ENCODE results near the gene SGTB. TPM values are rescaled to one million over a fixed set of nuclear protein-coding genes. Genes with fewer than 3 reads are reported as not detected.

SGTB gene
- total and polyA plus RNA-seq, 7 experiments from 2014 or later = 12.8 to 59.5 (median 41.6) TPM

DNA sequence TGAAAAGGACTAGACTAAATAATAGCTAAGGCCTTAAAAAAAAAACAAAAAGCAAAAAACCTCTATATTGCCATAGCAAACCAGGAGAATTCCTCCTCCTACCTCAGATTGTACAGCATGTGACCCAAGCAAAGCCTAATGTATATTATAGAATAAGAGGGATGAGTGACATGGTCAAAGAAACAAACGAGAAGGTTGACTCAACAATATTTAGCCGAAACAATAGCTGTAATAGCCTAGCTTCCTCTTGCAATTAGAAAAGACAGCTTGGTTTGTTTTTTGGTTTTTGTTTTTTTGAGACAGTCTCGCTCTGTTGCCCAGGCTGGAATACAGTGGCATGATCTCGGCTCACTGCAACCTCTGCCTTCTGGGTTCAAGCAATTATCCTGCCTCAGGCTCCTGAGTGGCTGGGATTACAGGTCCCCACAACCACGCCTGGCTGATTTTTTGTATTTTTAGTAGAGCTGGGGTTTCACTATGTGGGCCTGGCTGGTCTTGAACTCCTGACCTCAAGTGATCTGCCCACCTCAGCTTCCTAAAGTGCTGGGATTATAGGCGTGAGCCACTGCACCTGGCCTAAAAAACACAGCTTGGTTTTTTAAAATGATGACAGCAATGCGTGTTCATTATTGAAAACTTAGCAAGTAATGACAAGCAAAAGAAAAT, 5.7 kb upstream of the SGTB start:
- H3K27me3 ChIP-seq (ENCODE audit: control insufficient read depth in 2 of 2, insufficient read depth in 2 of 2, low read length in 2 of 2) = no peaks in the 10 kb centered on the region
- intact Hi-C loops (cut with micrococcal nuclease) = loop anchor here (10.0 kb wide), 2 partner anchors 1277 to 1477 kb away; no protein-coding TSS in a partner anchor
- H3K27ac ChIP-seq (ENCODE audit: low read depth, low read length) = no peak overlapping the region
- H3K9me3 ChIP-seq (ENCODE audit: control insufficient read depth in 2 of 3, low read length in 3 of 3) = no peaks in the 10 kb centered on the region
- ATAC-seq (no peak), DNase-seq (no peak)
- Mint-ChIP-seq H3K27ac (no peak overlapping the region), H3K36me3 (peaks cover 0 to 3% (median 0%) of the 10 kb centered on the region in 5 donors), H3K9me3 (peaks cover 0 to 3% (median 0%) of the 10 kb centered on the region in 11 donors), H3K27me3 (no peaks in the 10 kb centered on the region), H3K4me3 (no peak overlapping the region), H3K4me1 (peaks cover 7 to 21% (median 9%) of the 10 kb centered on the region in 7 donors)
- H3K4me1 ChIP-seq (ENCODE audit: control insufficient read depth in 2 of 2, insufficient read depth in 2 of 2, low read length in 2 of 2) = no peaks in the 10 kb centered on the region
- ChIA-PET CTCF (no interaction called here), POLR2A (interaction anchor here (0.7 to 1.3 kb wide), 3 partner anchors 8 to 416 kb away, joined by 3 to 5 read pairs (median 4); no protein-coding TSS in a partner anchor)
- H3K36me3 ChIP-seq (ENCODE audit: control insufficient read depth in 2 of 3, insufficient read depth in 3 of 3, low read length in 3 of 3) = no peaks in the 10 kb centered on the region
- no peak overlapping the region for H3K4me3 ChIP-seq (ENCODE audit: low read length)

DNA sequence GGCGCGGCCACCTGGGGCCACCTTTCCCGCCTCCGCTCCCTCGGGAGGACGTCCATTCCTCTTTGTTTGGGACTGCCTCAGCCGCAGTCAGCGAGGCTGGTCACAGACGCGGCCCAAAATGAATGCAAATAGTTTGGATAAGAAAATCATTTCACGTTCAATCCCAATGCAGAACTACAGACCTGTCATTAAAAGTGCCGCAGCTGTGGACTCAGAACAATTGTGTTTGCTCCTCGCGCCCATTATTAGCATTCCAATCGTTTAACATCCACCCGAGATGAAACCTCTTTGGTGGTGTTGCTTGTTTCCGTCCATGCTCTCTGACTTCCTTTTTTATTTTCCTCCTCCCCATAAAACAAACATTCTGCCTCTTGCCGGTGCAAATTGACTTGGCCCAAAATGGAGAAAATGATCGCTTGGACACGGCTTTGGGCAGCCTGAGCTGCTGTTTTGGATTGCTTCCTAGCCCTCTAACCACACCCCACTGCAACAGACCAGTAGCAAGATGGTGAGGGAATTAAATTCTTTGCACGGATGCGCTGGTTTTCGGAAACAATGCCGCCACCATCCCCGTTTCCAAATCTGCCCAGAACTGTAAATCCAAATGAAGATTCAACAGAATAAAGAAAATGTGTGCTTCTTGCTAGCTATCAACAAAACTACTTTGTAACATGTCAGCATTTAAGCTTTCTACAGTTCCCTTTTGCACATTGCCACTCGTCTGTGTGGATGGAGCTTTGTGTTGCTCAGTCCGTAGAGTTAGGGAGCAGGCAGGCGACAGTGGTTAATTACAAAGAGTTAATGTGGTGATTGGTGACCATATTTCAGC, 880 bp upstream of the SGTB start:
- Histone ChIP-seq H3K4me1 (ENCODE audit: control insufficient read depth in 2 of 2, insufficient read depth in 2 of 2, low read length in 2 of 2) (peaks cover 14 to 27% of the 10 kb centered on the region in 2 donors), H3K27ac (ENCODE audit: low read depth, low read length) (peak overlapping the region; percentile 97), H3K9me3 (ENCODE audit: control insufficient read depth in 2 of 3, low read length in 3 of 3) (no peaks in the 10 kb centered on the region), H3K36me3 (ENCODE audit: control insufficient read depth in 2 of 3, insufficient read depth in 3 of 3, low read length in 3 of 3) (peaks cover 0 to 11% (median 0%) of the 10 kb centered on the region in 3 experiments), H3K27me3 (ENCODE audit: control insufficient read depth in 2 of 2, insufficient read depth in 2 of 2, low read length in 2 of 2) (no peaks in the 10 kb centered on the region), H3K4me3 (ENCODE audit: low read length) (peak overlapping the region; percentile 75)
- Mint-ChIP-seq H3K36me3 (peaks cover 0 to 8% (median 0%) of the 10 kb centered on the region in 5 donors), H3K4me1 (peaks cover 9 to 36% (median 15%) of the 10 kb centered on the region in 7 donors), H3K9me3 (no peaks in the 10 kb centered on the region), H3K27ac (peak overlapping the region; percentile 74 to 91 (median 86)), H3K27me3 (no peaks in the 10 kb centered on the region), H3K4me3 (peak overlapping the region in 6 of 10 donors; percentile 85 to 94 (median 90))
- no peak for ATAC-seq
- intact Hi-C loops (cut with micrococcal nuclease) = loop anchor here (1.0 to 10.0 kb wide), 12 partner anchors 39 to 1482 kb away; partner anchors contain the start of genes TRIM23 (in 2 of the 2), ADAMTS6 (in 1 of the 2), CENPK (in 1 of the 2) and CWC27 (in 1 of the 2)
- DNase-seq = peak in 2 of 9 donors; percentile 5 to 13
- CTCF ChIA-PET = no interaction called here
- POLR2A ChIA-PET = interaction anchor here (0.6 to 4.2 kb wide), 10 partner anchors 11 to 421 kb away, joined by 3 to 40 read pairs (median 6); partner anchors contain the start of genes CENPK, ERBIN, PPWD1 and SHLD3

DNA sequence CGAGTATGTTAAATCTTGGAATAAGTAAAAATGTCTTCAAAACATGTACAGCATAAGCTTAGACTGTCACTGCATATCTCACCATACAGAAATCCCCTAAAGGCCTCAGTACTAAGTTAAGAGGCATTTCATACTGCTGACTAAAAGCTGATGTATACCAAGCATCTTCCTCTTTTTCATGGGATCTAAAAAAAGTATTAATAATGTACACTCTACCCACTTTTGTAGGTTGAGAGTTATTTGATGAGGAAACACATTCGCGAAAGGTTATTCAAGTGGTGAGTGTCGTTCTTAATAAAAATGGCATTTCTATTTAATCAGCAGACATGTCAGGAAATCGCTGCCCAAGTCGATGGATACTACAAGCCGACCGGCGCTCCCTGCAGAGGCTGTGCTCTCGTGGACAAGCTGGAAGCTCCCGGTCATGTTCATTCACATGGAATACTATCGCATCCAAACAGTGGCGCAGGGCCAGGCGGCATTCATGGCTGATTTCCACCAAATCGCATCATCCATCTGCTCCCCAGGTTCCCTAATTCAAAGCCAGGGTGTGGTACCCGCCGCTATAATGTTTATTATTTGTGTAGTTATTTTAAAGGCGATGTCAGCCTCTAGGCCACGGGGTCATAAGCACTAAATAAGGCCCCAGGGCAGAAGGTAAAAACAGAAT, 724 bp downstream of the SGTB start:
- H3K4me1 Mint-ChIP-seq = peaks cover 9 to 36% (median 15%) of the 10 kb centered on the region in 7 donors
- H3K27ac Mint-ChIP-seq = peak overlapping the region in 1 of 9 donors; percentile 90
- no peaks in the 10 kb centered on the region for H3K9me3 Mint-ChIP-seq
- peaks cover 0 to 8% (median 0%) of the 10 kb centered on the region in 5 donors for H3K36me3 Mint-ChIP-seq
- Histone ChIP-seq H3K9me3 (ENCODE audit: control insufficient read depth in 2 of 3, low read length in 3 of 3) (no peaks in the 10 kb centered on the region), H3K4me1 (ENCODE audit: control insufficient read depth in 2 of 2, insufficient read depth in 2 of 2, low read length in 2 of 2) (peaks cover 29 to 38% of the 10 kb centered on the region in 2 donors), H3K36me3 (ENCODE audit: control insufficient read depth in 2 of 3, insufficient read depth in 3 of 3, low read length in 3 of 3) (peaks cover 0 to 20% (median 7%) of the 10 kb centered on the region in 3 experiments), H3K27me3 (ENCODE audit: control insufficient read depth in 2 of 2, insufficient read depth in 2 of 2, low read length in 2 of 2) (no peaks in the 10 kb centered on the region), H3K4me3 (ENCODE audit: low read length) (peak overlapping the region; percentile 75), H3K27ac (ENCODE audit: low read depth, low read length) (peak overlapping the region; percentile 97)
- DNase-seq (peak; percentile 7 to 40 (median 20)), ATAC-seq (peak; percentile 46)
- ChIA-PET CTCF (interaction anchor here (0.7 to 1.5 kb wide), 3 partner anchors 10 to 356 kb away, joined by 3 read pairs; no protein-coding TSS in a partner anchor), POLR2A (interaction anchor here (0.6 to 4.2 kb wide), 16 partner anchors 8 to 423 kb away, joined by 3 to 40 read pairs (median 6); partner anchors contain the start of genes CENPK, ERBIN, PPWD1 and SHLD3)
- intact Hi-C loops (cut with micrococcal nuclease) = loop anchor here (1.0 to 10.0 kb wide), 12 partner anchors 44 to 1484 kb away; partner anchors contain the start of genes ADAMTS6 (in 2 of the 2), CENPK (in 1 of the 2), CWC27 (in 1 of the 2) and PPWD1 (in 1 of the 2)
- H3K4me3 Mint-ChIP-seq = peak overlapping the region in 3 of 10 donors; percentile 89 to 97 (median 94)
- no peaks in the 10 kb centered on the region for H3K27me3 Mint-ChIP-seq

DNA sequence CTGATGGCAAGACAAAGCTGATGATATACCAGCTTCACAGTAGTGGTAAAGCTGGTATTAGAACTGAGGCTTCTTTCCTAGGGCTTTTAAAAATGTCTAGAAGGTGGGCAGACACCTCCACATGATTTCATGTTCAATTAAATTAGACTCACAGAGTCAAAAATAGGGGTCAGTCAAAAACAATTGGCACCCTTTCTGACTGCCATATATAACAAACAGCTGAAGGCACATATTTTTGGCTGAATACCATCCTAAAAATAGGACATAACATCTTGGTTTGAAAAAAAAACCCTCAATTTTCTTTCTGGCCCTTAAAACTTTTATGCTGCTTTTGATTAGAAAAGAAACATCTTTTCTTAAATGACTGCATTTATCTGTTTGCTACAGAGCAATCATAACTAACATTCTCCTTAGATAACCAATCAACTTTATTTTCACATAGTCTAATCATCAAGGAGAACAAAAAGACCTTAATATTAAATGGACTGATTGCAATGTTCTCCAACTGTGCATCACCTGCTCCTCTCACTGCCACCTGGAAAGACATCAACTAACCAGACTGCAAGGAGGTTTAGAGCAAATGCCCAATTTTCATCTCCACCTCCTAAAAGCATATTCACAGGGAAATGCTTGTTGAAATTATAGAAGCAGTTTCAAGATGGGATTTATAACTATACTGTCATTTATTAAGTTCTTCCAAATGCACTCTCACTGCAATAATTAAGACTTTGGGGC, 3.2 kb downstream of the SGTB start:
- no peaks in the 10 kb centered on the region for H3K9me3 Mint-ChIP-seq
- peaks cover 9 to 31% (median 14%) of the 10 kb centered on the region in 7 donors for H3K4me1 Mint-ChIP-seq
- Histone ChIP-seq H3K36me3 (ENCODE audit: control insufficient read depth in 2 of 3, insufficient read depth in 3 of 3, low read length in 3 of 3) (peaks cover 0 to 35% (median 7%) of the 10 kb centered on the region in 3 experiments), H3K4me3 (ENCODE audit: low read length) (peak overlapping the region; percentile 75), H3K27me3 (ENCODE audit: control insufficient read depth in 2 of 2, insufficient read depth in 2 of 2, low read length in 2 of 2) (no peaks in the 10 kb centered on the region), H3K4me1 (ENCODE audit: control insufficient read depth in 2 of 2, insufficient read depth in 2 of 2, low read length in 2 of 2) (peaks cover 38 to 43% of the 10 kb centered on the region in 2 donors), H3K9me3 (ENCODE audit: control insufficient read depth in 2 of 3, low read length in 3 of 3) (no peaks in the 10 kb centered on the region), H3K27ac (ENCODE audit: low read depth, low read length) (peak overlapping the region; percentile 97)
- H3K36me3 Mint-ChIP-seq = peaks cover 0 to 20% (median 0%) of the 10 kb centered on the region in 5 donors
- H3K27ac Mint-ChIP-seq = peak overlapping the region in 1 of 9 donors; percentile 72
- DNase-seq (no peak), ATAC-seq (no peak)
- ChIA-PET POLR2A (interaction anchor here (1.9 to 4.2 kb wide), 3 partner anchors 9 to 425 kb away, joined by 5 to 26 read pairs (median 5); partner anchors contain the start of gene SREK1), CTCF (interaction anchor here (1.2 kb wide), 1 partner anchor 93 kb away, joined by 4 read pairs; no protein-coding TSS in a partner anchor)
- H3K27me3 Mint-ChIP-seq = no peaks in the 10 kb centered on the region
- peak overlapping the region in 3 of 10 donors; percentile 61 to 97 (median 94) for H3K4me3 Mint-ChIP-seq
- intact Hi-C loops (cut with micrococcal nuclease) = loop anchor here in 1 of 2 donors (1.0 kb wide), 1 partner anchor 12 kb away; no protein-coding TSS in a partner anchor

DNA sequence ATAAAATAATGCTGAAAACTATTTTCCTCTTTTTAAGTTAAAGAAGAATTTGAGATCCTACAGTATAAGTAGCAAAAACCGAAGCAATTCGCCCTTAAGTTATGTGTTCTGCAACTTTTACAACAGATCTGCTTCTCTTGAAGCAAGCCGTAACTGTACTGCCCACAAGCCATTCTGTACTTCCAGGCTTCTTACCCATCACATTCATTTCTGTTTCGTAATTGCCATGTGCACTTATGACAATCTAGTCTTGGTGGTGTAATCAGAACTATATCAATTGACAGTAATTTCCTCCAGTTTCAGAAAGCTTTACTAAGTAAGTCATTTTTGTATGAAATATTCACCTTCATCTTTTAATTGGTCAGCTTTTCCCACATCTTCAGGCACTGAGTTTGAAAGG, 13.8 kb downstream of the SGTB start:
- Histone ChIP-seq H3K4me1 (ENCODE audit: control insufficient read depth in 2 of 2, insufficient read depth in 2 of 2, low read length in 2 of 2) (peaks cover 0 to 5% of the 10 kb centered on the region in 2 donors), H3K27ac (ENCODE audit: low read depth, low read length) (no peak overlapping the region), H3K9me3 (ENCODE audit: control insufficient read depth in 2 of 3, low read length in 3 of 3) (no peaks in the 10 kb centered on the region), H3K4me3 (ENCODE audit: low read length) (no peak overlapping the region), H3K27me3 (ENCODE audit: control insufficient read depth in 2 of 2, insufficient read depth in 2 of 2, low read length in 2 of 2) (no peaks in the 10 kb centered on the region), H3K36me3 (ENCODE audit: control insufficient read depth in 2 of 3, insufficient read depth in 3 of 3, low read length in 3 of 3) (peaks cover 1 to 59% (median 16%) of the 10 kb centered on the region in 3 experiments)
- peaks cover 10 to 33% (median 25%) of the 10 kb centered on the region in 5 donors for H3K36me3 Mint-ChIP-seq
- CTCF ChIA-PET = no interaction called here
- intact Hi-C loops (cut with micrococcal nuclease) = no loop called here
- H3K27ac Mint-ChIP-seq = peak overlapping the region in 1 of 9 donors; percentile 26
- ATAC-seq (no peak), DNase-seq (no peak)
- no peaks in the 10 kb centered on the region for H3K27me3 Mint-ChIP-seq
- POLR2A ChIA-PET = no interaction called here
- no peaks in the 10 kb centered on the region for H3K9me3 Mint-ChIP-seq
- no peak overlapping the region for H3K4me3 Mint-ChIP-seq
- peaks cover 0 to 36% (median 19%) of the 10 kb centered on the region in 7 donors for H3K4me1 Mint-ChIP-seq
